Measurements from ENCODE around the gene ZMYND15.

The ZMYND15 gene

GRCh38 chr17:4788159-4788806, 48.6 kb downstream of the ZMYND15 start:
- no peak for DNase-seq

DNA sequence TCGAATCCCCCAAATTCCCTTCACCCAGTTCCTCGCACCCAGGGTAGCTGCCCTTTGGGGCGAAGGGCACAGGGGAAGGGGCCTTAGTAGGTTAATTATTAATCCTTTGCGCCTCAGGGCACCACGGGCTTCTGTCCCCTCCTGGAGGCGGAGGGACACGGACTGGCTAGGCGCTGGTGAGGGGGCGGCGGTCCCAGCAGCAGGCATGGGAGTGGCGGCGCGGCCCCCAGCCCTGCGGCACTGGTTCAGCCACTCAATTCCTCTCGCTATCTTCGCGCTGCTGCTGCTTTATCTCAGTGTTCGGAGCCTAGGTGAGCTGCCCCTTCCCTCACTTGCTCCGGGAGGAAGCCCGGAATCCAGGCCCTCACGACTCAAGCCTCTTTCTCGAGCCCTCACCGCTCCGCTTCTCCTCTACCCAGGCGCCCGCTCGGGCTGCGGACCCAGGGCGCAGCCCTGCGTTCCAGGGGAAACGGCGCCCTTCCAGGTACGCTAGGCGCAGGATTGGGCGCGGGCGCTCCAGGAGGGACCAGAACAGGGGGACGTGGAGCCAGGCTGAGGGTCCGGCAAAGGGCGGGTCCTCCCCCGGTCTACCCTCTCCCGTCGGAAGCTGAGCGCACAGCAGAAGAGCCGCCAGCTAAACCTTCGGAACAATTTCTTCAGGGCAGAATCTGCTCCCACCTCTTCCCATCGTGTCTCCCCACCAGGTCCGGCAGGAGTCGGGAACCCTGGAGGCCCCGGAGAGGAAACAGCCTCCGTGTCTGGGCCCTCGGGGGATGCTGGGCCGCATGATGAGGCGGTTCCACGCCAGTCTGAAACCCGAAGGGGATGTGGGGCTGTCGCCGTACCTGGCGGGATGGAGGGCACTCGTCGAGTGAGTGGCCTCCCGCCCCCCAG, 49.4 kb downstream of the ZMYND15 start, which contains the start of gene GLTPD2:
GLTPD2 (plus strand) TSS at position 158 of the 894 bp plus-strand sequence; CDS start at position 206, 48 bp downstream.
- DNase-seq = no peak

DNA sequence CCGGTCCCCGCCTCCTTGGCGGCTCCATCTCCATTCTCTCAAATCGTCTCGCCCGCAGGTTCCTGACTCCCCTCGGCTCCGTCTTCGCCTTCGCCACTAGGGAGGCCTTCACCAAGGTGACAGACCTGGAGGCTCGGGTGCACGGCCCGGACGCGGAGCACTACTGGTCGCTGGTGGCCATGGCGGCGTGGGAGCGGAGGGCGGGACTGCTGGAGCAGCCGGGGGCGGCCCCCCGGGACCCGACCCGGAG, 50.0 kb downstream of the ZMYND15 start:
- no peak for DNase-seq

DNA sequence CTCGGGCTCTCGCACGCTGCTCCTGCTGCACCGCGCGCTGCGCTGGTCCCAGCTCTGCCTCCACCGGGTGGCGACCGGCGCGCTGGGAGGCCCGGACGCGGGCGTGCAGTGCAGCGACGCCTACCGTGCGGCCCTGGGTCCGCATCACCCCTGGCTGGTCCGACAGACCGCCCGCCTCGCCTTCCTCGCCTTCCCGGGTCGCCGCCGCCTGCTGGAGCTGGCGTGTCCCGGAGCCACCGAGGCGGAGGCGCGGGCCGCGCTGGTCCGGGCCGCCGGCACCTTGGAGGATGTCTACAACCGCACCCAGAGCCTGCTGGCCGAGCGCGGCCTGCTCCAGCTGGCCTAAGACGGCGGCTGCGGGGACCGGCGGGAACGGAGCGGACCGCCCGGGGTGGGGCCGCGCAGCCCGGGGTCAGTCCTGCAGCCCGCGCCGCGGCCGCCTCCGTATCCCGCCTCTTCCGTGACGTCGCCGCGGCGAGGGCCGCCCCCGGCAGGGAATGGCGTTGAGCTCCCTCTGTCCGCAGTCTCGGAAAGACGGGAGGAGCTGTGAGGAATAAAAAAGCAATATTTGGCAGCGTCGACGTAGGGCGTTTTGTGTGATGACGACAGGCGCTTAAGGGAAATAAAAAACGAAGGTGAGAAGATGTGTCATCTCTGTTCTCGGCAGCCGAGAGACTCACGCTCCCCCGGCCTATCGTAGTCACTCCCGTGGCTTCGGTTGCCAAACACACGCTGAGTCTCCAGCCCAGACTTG, 50.5 kb downstream of the ZMYND15 start:
- peak; percentile 82 for DNase-seq

- no peak for DNase-seq
These were observed 51.1 kb downstream of the ZMYND15 start for GRCh38 chr17:4790705-4791088.

DNA sequence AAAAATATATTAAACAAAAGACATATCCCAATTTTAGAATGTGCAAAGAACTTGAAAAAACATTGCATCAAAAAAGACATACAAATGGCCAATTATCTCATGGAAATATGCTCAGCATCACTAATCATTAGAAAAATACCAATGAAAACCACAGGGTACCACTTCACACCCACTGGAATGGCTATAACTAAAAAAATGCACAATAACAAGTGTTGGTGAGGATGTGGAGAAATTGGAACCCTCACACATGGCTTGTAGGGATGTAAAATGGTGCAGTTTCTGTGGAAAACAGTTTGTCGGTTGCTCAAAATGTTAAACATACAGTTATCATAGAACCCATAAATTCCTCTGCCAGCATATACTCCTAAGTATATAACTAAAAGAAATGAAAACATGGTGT, 55.5 kb downstream of the ZMYND15 start:
- DNase-seq = no peak

Data from activated CD4-positive, CD25-positive, alpha-beta regulatory T cell treated with anti-CD3 and anti-CD28 coated beads, Interleukin-2, amount 50 U/mL, for 72 hours (primary cell).